GM21825 (cell line): Measurements from ENCODE around the gene ST6GALNAC3.

Source experiments
- ATAC-seq: cut with Tn5 transposase; IDR thresholded peaks from one replicate; pipeline ENCODE4 v1.9.1; 2021; ENCODE audit warnings: mild to moderate bottlenecking, moderate library complexity; ENCODE audit not compliant: unreplicated experiment

ST6GALNAC3 gene

GRCh38 chr1:76562292-76562691 is 487.7 kb downstream of the ST6GALNAC3 start:
- no peak for ATAC-seq

- no peak for ATAC-seq
Observed at GRCh38 chr1:76568573-76569238, 494.2 kb downstream of the ST6GALNAC3 start.

- ATAC-seq, result no peak
Observed at GRCh38 chr1:76571248-76571647, 496.7 kb downstream of the ST6GALNAC3 start.

GRCh38 chr1:76572229-76572628 is 497.7 kb downstream of the ST6GALNAC3 start:
- ATAC-seq, result no peak

DNA sequence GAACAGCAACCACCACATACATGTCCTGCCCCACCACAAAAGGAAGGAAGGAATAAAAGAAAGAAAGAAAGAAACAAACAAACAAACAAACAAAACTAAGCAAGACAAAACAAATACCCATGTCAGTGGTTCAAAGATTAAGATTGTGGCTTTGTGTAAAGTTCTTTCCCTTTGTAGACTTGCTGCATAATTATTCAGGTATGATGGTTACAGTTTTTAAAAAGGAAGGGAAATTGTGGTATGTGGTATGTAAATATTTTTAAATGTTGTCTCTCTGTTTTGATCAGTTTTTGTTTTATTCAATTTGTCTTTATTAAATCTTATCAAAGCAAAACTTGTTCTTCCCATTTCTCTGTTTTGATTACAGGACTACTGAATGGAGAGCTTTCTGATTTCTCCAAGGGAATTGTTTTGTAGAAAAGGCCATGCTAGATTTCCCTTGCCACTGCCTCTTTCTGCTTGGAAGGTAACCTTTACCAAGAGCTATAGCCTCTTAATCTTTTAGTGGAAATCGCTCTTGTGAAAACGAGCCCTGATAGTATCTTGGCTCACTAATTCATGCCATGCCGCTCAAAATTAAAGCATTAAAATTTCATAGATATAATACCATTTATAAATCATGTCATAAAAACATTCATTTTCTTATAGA is 502.5 kb downstream of the ST6GALNAC3 start:
- ATAC-seq, result no peak

- ATAC-seq, result no peak
Observed at GRCh38 chr1:76577525-76578185, 503.1 kb downstream of the ST6GALNAC3 start.

GRCh38 chr1:76580206-76580605 is 505.7 kb downstream of the ST6GALNAC3 start:
- no peak for ATAC-seq

- ATAC-seq, result no peak
Observed at GRCh38 chr1:76581712-76582111, 507.2 kb downstream of the ST6GALNAC3 start.

DNA sequence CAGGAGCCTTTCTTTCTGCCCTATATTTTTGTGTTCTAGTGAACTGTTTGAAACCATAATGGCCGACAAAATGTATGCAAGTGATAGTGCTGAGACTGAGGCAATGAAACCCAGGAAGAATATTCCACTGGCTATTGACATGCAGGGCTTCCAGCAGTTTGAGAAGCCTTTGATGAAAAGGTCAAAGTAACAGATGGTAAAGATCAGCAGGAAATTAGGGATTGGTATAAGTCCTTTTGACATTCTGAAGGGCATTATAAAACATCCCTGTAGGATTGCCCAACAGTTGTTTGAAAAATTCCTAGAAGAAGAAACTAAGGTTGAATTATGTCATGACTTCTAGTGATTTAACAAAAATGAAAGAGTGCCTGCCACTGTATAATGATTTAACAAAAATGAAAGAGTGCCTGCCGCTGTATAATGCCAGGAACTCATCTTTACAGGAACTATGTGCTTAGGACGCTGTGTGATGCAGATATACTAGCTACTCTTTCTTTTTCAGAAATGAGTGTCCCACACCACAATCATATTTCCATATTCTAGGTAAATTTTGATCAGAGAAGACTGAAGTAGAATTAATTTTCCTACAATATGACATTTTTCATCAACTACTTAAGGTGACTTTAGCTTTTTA is 508.8 kb downstream of the ST6GALNAC3 start:
- ATAC-seq, result no peak

DNA sequence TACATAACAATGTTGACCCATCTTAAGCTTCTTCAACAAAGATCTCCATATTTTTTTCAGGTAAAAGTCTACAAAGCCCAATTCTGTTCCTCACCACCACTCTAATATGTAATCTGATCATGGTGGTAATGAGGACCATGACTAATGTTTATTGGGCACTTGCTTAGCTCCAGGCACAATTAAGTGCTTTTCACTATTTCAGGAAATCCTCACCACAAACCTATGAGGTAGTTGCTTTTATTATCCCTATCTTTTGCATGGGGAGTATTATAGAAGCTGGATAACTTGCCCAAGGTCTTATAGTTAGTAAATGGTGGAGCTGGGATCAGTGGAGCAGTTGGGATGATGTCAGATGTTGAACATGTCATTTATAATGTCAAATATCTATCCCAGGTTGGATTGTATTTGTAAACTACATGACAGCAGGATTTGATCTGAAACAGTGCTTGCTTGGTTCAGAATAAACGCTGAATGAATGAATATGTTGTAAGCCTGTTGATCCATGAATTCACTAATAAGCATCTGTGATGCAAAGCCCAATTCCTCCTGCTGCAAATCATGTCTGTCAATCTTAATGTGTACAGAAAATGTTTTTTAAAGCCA is 509.4 kb downstream of the ST6GALNAC3 start:
- ATAC-seq, result no peak

DNA sequence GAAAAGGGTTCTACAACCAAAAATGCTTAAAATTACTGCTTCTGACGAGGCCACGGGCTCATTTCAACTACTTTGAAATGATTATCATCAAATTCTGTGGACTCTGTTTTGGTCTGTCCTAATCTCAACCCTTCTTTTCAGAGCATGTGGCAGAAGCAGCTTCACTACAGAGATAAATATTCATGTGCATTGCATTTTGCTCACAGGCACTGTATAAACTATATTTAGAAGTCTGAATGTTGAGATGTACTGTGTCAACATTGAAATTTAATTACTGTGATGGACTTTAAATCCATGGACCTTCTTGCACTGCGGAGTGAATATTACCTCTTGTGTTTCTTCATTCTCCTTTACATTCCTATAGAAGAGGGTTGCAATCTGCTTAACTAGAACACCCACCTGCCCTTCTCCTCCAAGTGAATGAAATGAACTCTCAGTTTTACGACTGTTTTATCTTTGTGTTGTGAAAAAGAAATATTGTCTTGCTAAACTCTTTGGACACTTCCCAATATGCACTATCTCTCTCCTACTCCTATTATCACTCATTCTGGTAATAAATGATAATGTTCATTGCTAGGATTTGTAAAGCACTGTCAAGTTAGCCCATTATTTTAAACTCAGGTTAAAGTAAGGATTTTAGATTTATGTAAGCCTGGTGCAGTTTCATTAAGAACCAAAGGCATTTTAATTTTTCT is 511.6 kb downstream of the ST6GALNAC3 start:
- no peak for ATAC-seq

GRCh38 chr1:76587212-76587611 is 512.7 kb downstream of the ST6GALNAC3 start:
- no peak for ATAC-seq

GRCh38 chr1:76591461-76591860 is 516.9 kb downstream of the ST6GALNAC3 start:
- ATAC-seq, result no peak

DNA sequence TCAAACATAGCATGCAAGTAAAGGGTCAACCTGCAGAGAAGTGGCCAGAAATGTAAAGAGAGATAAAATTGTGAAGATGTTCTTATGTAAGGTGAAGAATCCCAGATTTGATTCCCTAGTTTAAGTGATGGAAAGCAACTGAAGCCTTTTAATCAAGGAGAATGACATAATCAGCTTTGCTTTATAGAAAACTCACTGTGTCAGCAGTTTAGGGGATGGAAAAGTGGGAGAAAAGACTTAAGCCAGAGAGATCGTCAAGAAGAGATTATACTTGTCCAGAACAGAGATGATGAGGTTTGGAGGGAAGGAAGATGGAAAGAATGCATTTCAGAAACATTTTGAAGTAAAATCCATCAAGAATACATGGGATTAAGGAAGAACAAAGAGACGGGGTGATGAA is 517.4 kb downstream of the ST6GALNAC3 start:
- ATAC-seq, result no peak

DNA sequence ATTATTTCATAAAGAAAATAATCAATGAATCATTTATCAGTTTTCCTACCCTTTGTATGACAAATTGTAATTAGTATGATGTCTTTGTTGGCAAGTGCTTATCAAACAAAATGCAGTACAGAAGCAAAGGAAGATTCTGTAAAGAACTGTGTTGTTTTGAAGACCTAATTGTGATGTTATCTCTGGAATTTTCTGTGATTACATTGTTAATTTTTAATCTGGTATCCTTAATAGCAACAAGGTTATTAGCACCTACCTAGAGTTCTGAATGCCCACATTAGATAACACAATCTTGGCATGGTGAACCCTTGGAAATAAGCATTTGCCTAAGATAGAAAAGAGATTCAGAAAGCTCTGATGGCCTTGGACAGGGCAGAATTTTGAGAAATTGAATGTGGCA is 518.6 kb downstream of the ST6GALNAC3 start:
- ATAC-seq, result no peak

- no peak for ATAC-seq
Observed at GRCh38 chr1:76593618-76594017, 519.1 kb downstream of the ST6GALNAC3 start.

DNA sequence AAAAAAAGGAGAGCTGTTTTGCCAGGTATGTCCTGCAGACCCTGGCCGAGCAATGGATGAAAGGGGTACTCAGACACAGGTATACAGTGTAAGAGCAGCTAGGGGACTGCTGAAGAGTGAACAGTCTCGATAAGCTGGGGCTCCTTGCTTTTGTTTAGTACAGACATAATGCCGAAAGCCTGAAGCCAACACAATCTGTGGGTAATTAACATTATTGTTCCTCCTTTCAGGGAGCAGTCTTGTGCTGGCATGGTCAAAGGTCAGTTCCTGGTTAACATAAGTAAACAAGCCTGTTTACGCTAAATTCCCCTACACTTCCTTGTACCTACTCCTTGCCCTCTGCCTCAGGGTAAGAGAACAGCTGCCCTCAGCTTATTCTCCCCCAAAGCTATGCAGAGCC is 520.5 kb downstream of the ST6GALNAC3 start:
- ATAC-seq, result no peak

DNA sequence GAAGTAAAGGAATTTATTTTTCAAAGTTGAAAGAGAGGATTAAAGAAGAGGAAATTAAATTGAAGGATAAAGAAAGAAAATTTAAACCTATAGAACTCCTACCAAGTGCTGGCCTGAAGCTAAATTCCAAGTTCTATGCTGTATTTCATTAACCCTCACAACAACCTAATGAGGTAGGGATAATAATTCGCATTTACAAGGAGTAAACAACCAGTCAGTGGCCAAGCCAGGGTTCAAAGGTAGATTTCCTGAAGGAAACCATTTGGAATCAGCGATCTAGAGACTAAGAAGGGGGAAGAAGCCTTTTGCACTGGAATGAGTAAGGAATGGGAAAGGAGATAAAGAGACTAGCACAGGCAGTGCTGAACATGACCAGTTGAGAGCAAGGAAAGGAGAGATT is 526.9 kb downstream of the ST6GALNAC3 start:
- no peak for ATAC-seq

DNA sequence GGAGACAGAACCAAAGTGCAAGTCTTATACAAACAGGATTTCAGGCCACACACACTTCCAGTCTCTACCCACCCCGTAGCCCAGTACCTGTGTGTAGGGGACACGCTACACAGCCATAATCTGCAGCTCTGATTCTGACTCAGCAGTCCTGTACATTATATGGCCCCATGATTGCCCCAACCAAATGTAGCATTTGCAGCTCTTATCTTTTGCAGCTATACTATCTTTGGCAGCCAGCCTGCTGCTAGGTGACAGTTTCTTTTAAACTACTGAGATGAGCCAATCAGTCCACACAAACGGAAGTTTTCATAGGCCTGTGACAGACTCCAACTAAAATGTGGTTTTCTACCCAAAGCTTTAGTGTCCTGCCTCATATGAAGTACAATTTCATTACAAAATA is 533.2 kb downstream of the ST6GALNAC3 start:
- no peak for ATAC-seq

GRCh38 chr1:76611770-76612445 is 537.4 kb downstream of the ST6GALNAC3 start:
- no peak for ATAC-seq
